SU-DHL-6 (cell line): Measurements from ENCODE around the gene CPSF6.

Experiments used
- EZH2phosphoT487 ChIP-seq: fragments of 200-600 bp; sonication (generic), shearing (Covaris generic); conservative IDR thresholded peaks from 2 replicates; pipeline ENCODE4 v1.6.1; 2018; ENCODE audit warnings: mild to moderate bottlenecking, antibody characterized with exemption, low read length, moderate library complexity, mixed read lengths
- TF ChIP-seq, protein P1 (sequence below): fragments of 200-600 bp; sonication (generic); IDR thresholded peaks from one replicate; pipeline ENCODE4 v1.5.1; 2017; ENCODE audit warnings: antibody characterized with exemption, mild to moderate bottlenecking, low read length, moderate library complexity; ENCODE audit not compliant: insufficient read depth, poor library complexity, severe bottlenecking

DNA sequence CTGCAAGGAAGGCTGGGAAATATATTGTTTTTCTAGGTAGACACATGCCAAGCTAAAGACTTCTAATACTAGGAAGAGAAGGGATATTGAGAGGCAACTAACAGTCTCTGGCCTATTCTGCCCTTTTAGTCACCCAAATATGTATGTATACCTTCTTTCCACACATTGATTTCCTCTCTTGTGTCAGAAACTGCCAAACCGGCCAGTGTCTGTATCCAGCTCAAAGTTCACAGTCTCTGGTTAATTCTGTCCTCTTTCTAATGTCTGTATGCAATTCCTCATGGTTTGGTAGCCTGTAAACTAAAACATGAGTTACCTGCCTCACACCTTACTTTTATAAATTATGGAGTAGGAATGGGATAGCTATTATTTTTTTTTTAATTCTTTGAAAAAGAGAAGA is 25.2 kb upstream of the CPSF6 start:
- TF ChIP-seq, protein P1, sequence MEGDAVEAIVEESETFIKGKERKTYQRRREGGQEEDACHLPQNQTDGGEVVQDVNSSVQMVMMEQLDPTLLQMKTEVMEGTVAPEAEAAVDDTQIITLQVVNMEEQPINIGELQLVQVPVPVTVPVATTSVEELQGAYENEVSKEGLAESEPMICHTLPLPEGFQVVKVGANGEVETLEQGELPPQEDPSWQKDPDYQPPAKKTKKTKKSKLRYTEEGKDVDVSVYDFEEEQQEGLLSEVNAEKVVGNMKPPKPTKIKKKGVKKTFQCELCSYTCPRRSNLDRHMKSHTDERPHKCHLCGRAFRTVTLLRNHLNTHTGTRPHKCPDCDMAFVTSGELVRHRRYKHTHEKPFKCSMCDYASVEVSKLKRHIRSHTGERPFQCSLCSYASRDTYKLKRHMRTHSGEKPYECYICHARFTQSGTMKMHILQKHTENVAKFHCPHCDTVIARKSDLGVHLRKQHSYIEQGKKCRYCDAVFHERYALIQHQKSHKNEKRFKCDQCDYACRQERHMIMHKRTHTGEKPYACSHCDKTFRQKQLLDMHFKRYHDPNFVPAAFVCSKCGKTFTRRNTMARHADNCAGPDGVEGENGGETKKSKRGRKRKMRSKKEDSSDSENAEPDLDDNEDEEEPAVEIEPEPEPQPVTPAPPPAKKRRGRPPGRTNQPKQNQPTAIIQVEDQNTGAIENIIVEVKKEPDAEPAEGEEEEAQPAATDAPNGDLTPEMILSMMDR: no peak
- no peak for TF ChIP-seq EZH2phosphoT487
